ENCODE results near the gene STARD5. TPM values are rescaled to one million over a fixed set of nuclear protein-coding genes. Genes with fewer than 3 reads are reported as not detected.

STARD5 gene
- total RNA-seq, 6 experiments from 2014 or later, result 2.7 to 4.0 (median 3.6) TPM

GRCh38 chr15:81273200-81273599, 50.7 kb downstream of the STARD5 start:
- Mint-ChIP-seq H3K4me1 (ENCODE audit: low read depth) (peaks cover 13% of the 10 kb centered on the region), H3K9me3 (peaks cover 10% of the 10 kb centered on the region), H3K36me3 (ENCODE audit: low read depth) (peaks cover 5% of the 10 kb centered on the region), H3K27me3 (ENCODE audit: insufficient read depth) (peaks cover 16% of the 10 kb centered on the region), H3K4me3 (no peak overlapping the region), H3K27ac (no peak overlapping the region)
- no peak for DNase-seq
- no peak for TF ChIP-seq CTCF (IDR thresholded peaks at IDR 0.05)

GRCh38 chr15:81271761-81272644, 51.9 kb downstream of the STARD5 start:
- H3K4me3 Mint-ChIP-seq, result no peak overlapping the region
- peaks cover 4% of the 10 kb centered on the region for H3K9me3 Mint-ChIP-seq
- H3K27ac Mint-ChIP-seq, result no peak overlapping the region
- peaks cover 4% of the 10 kb centered on the region for H3K36me3 Mint-ChIP-seq (ENCODE audit: low read depth)
- DNase-seq, result no peak
- H3K27me3 Mint-ChIP-seq (ENCODE audit: insufficient read depth), result peaks cover 19% of the 10 kb centered on the region
- TF ChIP-seq CTCF (IDR thresholded peaks at IDR 0.05), result no peak
- H3K4me1 Mint-ChIP-seq (ENCODE audit: low read depth), result peaks cover 13% of the 10 kb centered on the region

GRCh38 chr15:81270781-81271491, 53.0 kb downstream of the STARD5 start:
- H3K36me3 Mint-ChIP-seq (ENCODE audit: low read depth), result no peaks in the 10 kb centered on the region
- TF ChIP-seq CTCF (IDR thresholded peaks at IDR 0.05), result no peak
- peak; percentile 6 for DNase-seq
- H3K9me3 Mint-ChIP-seq, result no peaks in the 10 kb centered on the region
- H3K27ac Mint-ChIP-seq, result no peak overlapping the region
- peaks cover 21% of the 10 kb centered on the region for H3K27me3 Mint-ChIP-seq (ENCODE audit: insufficient read depth)
- H3K4me3 Mint-ChIP-seq, result no peak overlapping the region
- H3K4me1 Mint-ChIP-seq (ENCODE audit: low read depth), result peaks cover 20% of the 10 kb centered on the region

GRCh38 chr15:81270188-81270587, 53.8 kb downstream of the STARD5 start:
- Mint-ChIP-seq H3K27me3 (ENCODE audit: insufficient read depth) (peaks cover 21% of the 10 kb centered on the region), H3K9me3 (no peaks in the 10 kb centered on the region), H3K4me1 (ENCODE audit: low read depth) (peaks cover 27% of the 10 kb centered on the region), H3K4me3 (no peak overlapping the region), H3K27ac (no peak overlapping the region), H3K36me3 (ENCODE audit: low read depth) (no peaks in the 10 kb centered on the region)
- DNase-seq, result no peak
- TF ChIP-seq CTCF (IDR thresholded peaks at IDR 0.05), result no peak

- H3K27ac Mint-ChIP-seq, result no peak overlapping the region
- H3K9me3 Mint-ChIP-seq, result no peaks in the 10 kb centered on the region
- no peak for DNase-seq
- no peak overlapping the region for H3K4me3 Mint-ChIP-seq
- H3K36me3 Mint-ChIP-seq (ENCODE audit: low read depth), result no peaks in the 10 kb centered on the region
- H3K27me3 Mint-ChIP-seq (ENCODE audit: insufficient read depth), result peaks cover 26% of the 10 kb centered on the region
- H3K4me1 Mint-ChIP-seq (ENCODE audit: low read depth), result peaks cover 27% of the 10 kb centered on the region
- no peak for TF ChIP-seq CTCF (IDR thresholded peaks at IDR 0.05)
Measured at GRCh38 chr15:81268881-81269601, 54.9 kb downstream of the STARD5 start.

All from HFFc6 (cell line).